NCI-H2171 treated with DMSO at 0.1 percent for 48 hours (cell line): ENCODE data around the gene HLF.

Source experiments
- DNase-seq: peaks from one replicate; lab custom pipeline; 2025; lab: John Stamatoyannopoulos, UW

Gene HLF

DNA sequence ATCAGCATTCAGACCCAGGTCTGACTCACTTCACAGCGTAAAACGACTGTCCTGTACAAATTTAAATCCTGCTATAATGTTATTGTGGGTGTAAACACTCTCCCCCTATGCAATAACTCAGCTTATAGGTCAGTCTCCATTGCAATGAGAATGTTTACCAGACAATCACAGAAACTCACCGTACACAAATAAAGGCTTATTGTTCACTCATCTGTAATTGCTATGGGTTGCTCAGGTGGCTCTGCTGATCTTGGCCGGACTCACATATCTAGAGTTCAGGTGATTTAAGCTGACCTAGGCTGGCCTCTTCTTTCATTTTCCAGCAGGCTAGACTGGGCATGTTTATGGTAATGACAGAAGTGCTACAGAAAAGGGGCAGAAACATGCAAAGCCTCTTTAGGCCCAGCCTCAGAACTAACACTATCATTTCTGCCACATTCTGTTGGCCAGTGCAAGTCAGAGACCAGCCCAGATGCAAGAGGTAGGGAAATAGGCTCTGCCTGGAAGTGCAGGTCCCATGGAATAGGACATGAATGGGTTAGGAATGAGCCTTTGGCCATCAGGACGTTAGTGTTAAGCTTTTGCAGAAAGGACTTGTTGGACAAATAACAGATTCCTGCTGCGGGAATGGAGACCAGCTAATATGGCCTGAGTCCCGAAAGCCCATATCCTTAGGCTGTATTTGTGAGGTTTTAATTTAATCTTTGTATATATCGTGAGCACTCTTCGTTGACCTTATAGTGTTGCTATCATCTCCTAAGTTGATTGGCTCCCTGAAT, 44.0 kb downstream of the HLF start:
- DNase-seq: no peak

DNA sequence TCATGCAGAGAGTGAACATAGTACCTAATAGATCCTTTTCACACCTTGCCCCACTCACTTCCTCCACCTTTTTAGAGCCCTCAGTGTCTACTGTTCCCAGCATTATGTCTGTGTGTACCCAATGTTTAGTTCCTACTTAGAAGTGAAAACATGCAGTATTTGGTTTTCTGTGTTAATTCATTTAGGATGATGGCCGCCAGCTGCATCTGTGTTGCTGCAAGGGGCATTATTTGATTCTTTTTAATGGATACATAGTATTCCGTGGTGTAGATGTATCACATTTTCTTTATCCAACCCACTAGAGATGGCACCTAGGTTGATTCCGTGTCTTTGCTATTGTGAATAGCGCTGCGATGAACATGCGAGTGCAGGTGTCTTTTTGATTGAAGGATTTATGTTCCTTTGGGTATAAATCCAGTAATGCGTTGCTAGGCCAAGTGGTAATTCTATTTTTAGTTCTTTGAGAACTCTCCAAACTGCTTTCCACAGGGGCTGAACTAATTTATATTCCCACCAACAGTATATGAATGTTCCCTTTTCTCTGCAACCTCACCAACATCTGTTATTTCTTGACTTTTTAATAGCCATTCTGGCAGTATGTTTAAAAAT, 47.1 kb downstream of the HLF start:
- DNase-seq: no peak

- DNase-seq: no peak
Observed at GRCh38 chr17:55312852-55313251, 48.1 kb downstream of the HLF start.

- DNase-seq: no peak
Observed at GRCh38 chr17:55314061-55314783, 49.5 kb downstream of the HLF start.

- DNase-seq: no peak
Observed at GRCh38 chr17:55314784-55315491, 50.2 kb downstream of the HLF start.

GRCh38 chr17:55316499-55316898, 51.7 kb downstream of the HLF start:
- no peak for DNase-seq

- DNase-seq: no peak
Observed at GRCh38 chr17:55317284-55317683, 52.5 kb downstream of the HLF start.

DNA sequence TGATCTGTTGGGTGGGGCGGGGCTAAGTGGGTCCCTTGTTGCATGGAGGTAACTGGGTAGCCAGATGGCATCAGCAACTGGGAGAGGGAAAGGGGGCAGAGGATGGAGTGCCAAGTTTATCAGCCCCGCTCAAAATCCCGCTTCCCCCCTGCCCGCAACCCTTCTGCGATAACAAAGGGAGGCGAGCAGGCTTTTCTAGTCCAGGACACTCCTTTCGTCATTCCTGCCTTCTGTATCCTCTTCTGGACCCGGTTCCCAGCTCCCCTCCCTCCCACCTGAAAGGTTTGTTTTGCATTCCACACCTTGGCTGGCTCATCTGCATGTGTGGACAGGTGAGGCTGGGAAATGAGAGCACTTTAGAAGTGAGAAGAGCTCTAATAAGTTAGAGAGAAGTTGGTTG, 53.3 kb downstream of the HLF start:
- no peak for DNase-seq

DNA sequence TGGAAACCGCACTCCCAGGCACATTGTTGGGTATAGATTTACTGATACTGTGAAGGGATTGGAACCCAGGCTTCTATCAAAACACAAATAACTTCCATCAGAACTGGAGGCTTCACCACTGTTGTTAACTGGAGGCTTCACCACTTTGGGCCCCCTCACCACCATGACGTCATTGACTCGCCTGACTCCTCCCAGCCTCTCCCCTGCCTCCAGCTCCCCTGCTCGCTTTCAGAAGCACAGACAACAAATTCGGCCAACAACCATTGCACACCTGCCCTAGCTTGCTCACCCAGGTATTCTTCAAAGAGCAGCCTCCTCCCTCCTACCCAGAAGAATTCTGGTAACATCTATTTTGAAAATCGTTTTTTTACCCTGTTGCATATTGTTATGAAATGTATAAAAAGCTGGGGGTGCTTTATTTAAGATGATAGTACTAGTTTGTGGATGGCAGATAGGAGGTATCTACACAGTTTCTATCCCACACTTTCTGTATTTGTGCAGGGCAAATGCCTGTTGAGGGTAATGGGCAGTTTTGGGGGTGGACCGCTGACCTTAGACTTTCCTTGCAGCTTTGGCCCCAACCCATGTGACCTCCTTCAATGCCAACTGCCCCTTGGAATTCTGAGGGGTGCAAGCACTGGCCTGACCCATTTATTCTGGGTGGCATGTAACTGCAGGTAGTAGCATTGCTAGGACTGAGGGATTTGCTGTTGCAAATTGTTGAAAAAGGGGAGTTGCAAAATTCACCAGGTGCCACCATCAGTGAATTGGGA, 54.1 kb downstream of the HLF start:
- no peak for DNase-seq

- no peak for DNase-seq
Observed at GRCh38 chr17:55319933-55320593, 55.3 kb downstream of the HLF start.

DNA sequence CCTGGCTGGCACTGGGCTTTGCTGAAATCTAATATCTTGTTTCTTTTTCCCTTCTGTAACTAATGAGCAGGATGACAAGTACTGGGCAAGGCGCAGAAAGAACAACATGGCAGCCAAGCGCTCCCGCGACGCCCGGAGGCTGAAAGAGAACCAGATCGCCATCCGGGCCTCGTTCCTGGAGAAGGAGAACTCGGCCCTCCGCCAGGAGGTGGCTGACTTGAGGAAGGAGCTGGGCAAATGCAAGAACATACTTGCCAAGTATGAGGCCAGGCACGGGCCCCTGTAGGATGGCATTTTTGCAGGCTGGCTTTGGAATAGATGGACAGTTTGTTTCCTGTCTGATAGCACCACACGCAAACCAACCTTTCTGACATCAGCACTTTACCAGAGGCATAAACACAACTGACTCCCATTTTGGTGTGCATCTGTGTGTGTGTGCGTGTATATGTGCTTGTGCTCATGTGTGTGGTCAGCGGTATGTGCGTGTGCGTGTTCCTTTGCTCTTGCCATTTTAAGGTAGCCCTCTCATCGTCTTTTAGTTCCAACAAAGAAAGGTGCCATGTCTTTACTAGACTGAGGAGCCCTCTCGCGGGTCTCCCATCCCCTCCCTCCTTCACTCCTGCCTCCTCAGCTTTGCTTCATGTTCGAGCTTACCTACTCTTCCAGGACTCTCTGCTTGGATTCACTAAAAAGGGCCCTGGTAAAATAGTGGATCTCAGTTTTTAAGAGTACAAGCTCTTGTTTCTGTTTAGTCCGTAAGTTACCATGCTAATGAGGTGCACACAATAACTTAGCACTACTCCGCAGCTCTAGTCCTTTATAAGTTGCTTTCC, 56.0 kb downstream of the HLF start:
- no peak for DNase-seq

- no peak for DNase-seq
Observed at GRCh38 chr17:55321427-55322060, 56.8 kb downstream of the HLF start.

DNA sequence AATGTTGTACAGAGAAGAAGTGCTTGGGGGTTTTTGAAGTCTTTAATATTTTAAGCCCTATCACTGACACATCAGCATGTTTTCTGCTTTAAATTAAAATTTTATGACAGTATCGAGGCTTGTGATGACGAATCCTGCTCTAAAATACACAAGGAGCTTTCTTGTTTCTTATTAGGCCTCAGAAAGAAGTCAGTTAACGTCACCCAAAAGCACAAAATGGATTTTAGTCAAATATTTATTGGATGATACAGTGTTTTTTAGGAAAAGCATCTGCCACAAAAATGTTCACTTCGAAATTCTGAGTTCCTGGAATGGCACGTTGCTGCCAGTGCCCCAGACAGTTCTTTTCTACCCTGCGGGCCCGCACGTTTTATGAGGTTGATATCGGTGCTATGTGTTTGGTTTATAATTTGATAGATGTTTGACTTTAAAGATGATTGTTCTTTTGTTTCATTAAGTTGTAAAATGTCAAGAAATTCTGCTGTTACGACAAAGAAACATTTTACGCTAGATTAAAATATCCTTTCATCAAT, 57.8 kb downstream of the HLF start:
- no peak for DNase-seq

DNA sequence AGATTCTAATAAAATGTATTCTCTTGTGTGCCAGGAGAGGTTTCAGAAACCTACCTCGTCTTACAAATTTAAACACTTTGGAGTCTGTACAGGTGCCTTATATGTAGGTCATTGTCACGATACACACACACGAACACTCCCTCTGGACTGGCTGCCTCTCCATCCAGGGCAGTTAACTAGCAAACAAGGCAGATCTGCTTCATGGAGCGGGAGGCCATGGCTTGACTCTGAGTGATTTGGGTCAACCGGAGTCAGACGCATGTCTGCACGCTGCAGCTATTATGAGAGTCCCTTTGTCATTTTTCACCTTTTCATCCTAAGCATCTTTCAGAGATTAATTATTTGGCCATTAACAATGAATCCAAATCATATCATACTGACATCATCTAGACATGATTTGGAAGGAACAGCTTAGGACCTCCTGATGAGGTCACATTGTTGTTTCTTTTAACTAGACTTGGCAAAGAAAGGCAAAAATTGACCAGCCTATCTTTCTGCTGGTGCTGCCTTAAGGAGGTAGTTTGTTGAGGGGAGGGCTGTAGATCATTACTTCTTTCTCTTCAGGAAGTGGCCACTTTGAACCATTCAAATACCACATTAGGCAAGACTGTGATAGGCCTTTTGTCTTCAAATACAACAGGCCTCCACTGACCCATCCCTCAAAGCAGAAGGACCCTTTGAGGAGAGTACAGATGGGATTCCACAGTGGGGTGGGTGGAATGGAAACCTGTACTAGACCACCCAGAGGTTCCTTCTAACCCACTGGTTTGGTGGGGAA, 58.9 kb downstream of the HLF start:
- DNase-seq: no peak

- no peak for DNase-seq
Observed at GRCh38 chr17:55324296-55324978, 59.7 kb downstream of the HLF start.

GRCh38 chr17:55325406-55325805, 60.6 kb downstream of the HLF start:
- no peak for DNase-seq

DNA sequence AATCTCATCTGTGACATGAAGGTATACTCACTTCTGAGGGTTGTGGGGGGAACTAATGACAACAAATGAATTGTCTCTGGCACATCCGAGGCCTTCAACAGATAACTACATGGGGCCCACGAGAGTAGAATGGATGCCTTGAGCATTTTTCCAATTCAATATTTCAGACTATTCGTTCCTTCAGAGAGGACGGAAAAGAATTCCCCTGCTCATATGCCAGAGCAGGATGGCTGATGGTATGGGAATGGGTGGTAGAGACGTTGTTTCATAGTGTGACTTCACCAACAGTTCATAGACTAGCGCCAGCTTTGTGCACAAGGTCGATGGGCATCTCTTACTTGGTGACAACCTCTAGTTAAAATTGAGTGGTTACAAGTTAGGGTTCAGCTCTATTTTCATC, 61.3 kb downstream of the HLF start:
- DNase-seq: no peak
